GM12878 (cell line): ENCODE measurements around the gene ACADVL. TPM values are rescaled to one million over a fixed set of nuclear protein-coding genes. Genes with fewer than 3 reads are reported as not detected.
A peak's percentile ranks its signal among the peaks of the same experiment; 100 is the strongest.

Experiments used
- ATAC-seq: fragments of 200-7000 bp; cut with Tn5 transposase; 3 replicates; pipeline ENCODE4 v1.9.1; 2020; ENCODE audit warnings: mild to moderate bottlenecking, moderate library complexity
- BruUV-seq: library from RNA; stranded (reverse); fragments of 400-500 nt; replicated peaks from 2 replicates; lab custom pipeline; 2021; lab: Mats Ljungman, UMichigan
- CTCF ChIA-PET: fragments of 300-600 bp; sonication (Branson Sonifier 250); formaldehyde crosslinking; extraction: SDS; loops from one replicate; lab custom pipeline; 2021; ENCODE audit warnings: inconsistent platforms; lab: Yijun Ruan, JAX
- POLR2A ChIA-PET: fragments of 350-600 bp; formaldehyde crosslinking; extraction: SDS; loops from one replicate; lab custom pipeline; 2021; ENCODE audit warnings: inconsistent platforms; lab: Charles Lee
- RAD21 ChIA-PET: fragments of 300-600 bp; sonication (Branson Sonifier 250); formaldehyde crosslinking; loops from one replicate; lab custom pipeline; 2023; ENCODE audit warnings: antibody characterized with exemption; ENCODE audit not compliant: unreplicated experiment; lab: Charles Lee
- SMC1A ChIA-PET: fragments of 300-600 bp; sonication (Branson Sonifier 250); formaldehyde crosslinking; loops from one replicate; lab custom pipeline; 2023; ENCODE audit not compliant: unreplicated experiment, uncharacterized antibody; lab: Charles Lee
- DNase-seq: peaks from one replicate; pipeline ENCODE4 v3.0.0-alpha.2; 2011; ENCODE audit warnings: low read depth, low spot score
- FAIRE-seq: peaks from 3 replicates; lab custom pipeline; 2011; peaks lifted over from hg19 to GRCh38; lab: Jason Lieb, UNC
- H2AFZ ChIP-seq: 2 replicates; pipeline ENCODE4 v1.6.0; 2011; ENCODE audit warnings: low read depth, low read length, control low read depth; ENCODE audit not compliant: control insufficient read depth
- H3K27ac ChIP-seq: 2 replicates; pipeline ENCODE4 v1.5.1; 2011; ENCODE audit warnings: control low read depth; ENCODE audit not compliant: control insufficient read depth, insufficient read depth
- H3K27me3 ChIP-seq, 2 experiments: replicated peaks in 1 of 2; 2 replicates each; pipeline versions ENCODE4 v1.6.0 to v1.6.1; 2011; ENCODE audit warnings: low read length in 1 of 2; ENCODE audit not compliant: control insufficient read depth in 2 of 2, insufficient read depth in 2 of 2
- H3K36me3 ChIP-seq, 2 experiments: 2 replicates each; pipeline ENCODE4 v1.5.1; 2011; ENCODE audit warnings: low read length in 1 of 2; ENCODE audit not compliant: control insufficient read depth in 2 of 2, insufficient read depth in 2 of 2
- H3K4me1 ChIP-seq: 2 replicates; pipeline ENCODE4 v1.6.1; 2011; ENCODE audit warnings: mild to moderate bottlenecking, low read length, moderate library complexity, mixed read lengths; ENCODE audit not compliant: control insufficient read depth, insufficient read depth
- H3K4me2 ChIP-seq: 2 replicates; pipeline ENCODE4 v1.6.0; 2011; ENCODE audit warnings: control low read depth; ENCODE audit not compliant: control insufficient read depth, insufficient read depth
- H3K4me3 ChIP-seq: fragments of 200-600 bp; sonication (generic); 2 replicates; pipeline ENCODE4 v1.5.1; 2016
- H3K79me2 ChIP-seq: 2 replicates; pipeline ENCODE4 v1.6.0; 2011; ENCODE audit warnings: low read length; ENCODE audit not compliant: control insufficient read depth, insufficient read depth
- H3K9ac ChIP-seq: 2 replicates; pipeline ENCODE4 v1.8.0; 2011; ENCODE audit warnings: low read length, control low read depth, mixed read lengths; ENCODE audit not compliant: control insufficient read depth, insufficient read depth
- H3K9me3 ChIP-seq: replicated peaks from 3 replicates; pipeline ENCODE4 v1.5.1; 2011; ENCODE audit warnings: mild to moderate bottlenecking, low read length; ENCODE audit not compliant: control insufficient read depth, insufficient read depth
- H4K20me1 ChIP-seq: 2 replicates; pipeline ENCODE4 v1.6.0; 2011; ENCODE audit not compliant: control insufficient read depth, insufficient read depth
- ATF7 ChIP-seq: fragments of 450-650 bp; IDR thresholded peaks from 2 replicates; pipeline ENCODE4 v1.6.1; 2016; ENCODE audit warnings: low read depth, mild to moderate bottlenecking
- BMI1 ChIP-seq: fragments of 450-650 bp; IDR thresholded peaks from 2 replicates; pipeline ENCODE4 v1.6.1; 2016; ENCODE audit warnings: mild to moderate bottlenecking, moderate library complexity, borderline replicate concordance
- CHD2 ChIP-seq: IDR thresholded peaks from 2 replicates; pipeline ENCODE4 v1.6.1; 2011; ENCODE audit warnings: low read depth, low read length, improper control_type of control experiment, borderline replicate concordance
- CREM ChIP-seq: IDR thresholded peaks from 2 replicates; pipeline ENCODE4 v1.6.1; 2014; ENCODE audit warnings: antibody characterized with exemption, low read depth
- DPF2 ChIP-seq: fragments of 450-650 bp; IDR thresholded peaks from 2 replicates; pipeline ENCODE4 v1.6.1; 2017; ENCODE audit warnings: mild to moderate bottlenecking
- ESRRA ChIP-seq: IDR thresholded peaks from 2 replicates; pipeline ENCODE4 v1.6.1; 2012; ENCODE audit warnings: mild to moderate bottlenecking, low read length, improper control_type of control experiment
- HCFC1 ChIP-seq: fragments of 150-350 bp; IDR thresholded peaks from 2 replicates; pipeline ENCODE4 v1.6.1; 2014; ENCODE audit warnings: low read length
- HSF1 ChIP-seq: fragments of 150-350 bp; IDR thresholded peaks from 2 replicates; pipeline ENCODE4 v1.6.1; 2014; ENCODE audit warnings: mild to moderate bottlenecking, low read depth, low read length
- MLLT1 ChIP-seq: fragments of 450-650 bp; IDR thresholded peaks from 2 replicates; pipeline ENCODE4 v1.6.1; 2016; ENCODE audit warnings: mild to moderate bottlenecking
- POLR2A ChIP-seq: IDR thresholded peaks from 2 replicates; pipeline ENCODE4 v1.6.1; 2011; ENCODE audit warnings: low read depth, mild to moderate bottlenecking, low read length
- POLR2AphosphoS2 ChIP-seq: IDR thresholded peaks from 2 replicates; pipeline ENCODE4 v1.6.1; 2011; ENCODE audit warnings: low read depth, mild to moderate bottlenecking, low read length, improper control_type of control experiment, moderate library complexity
- RAD21 ChIP-seq: IDR thresholded peaks from 2 replicates; pipeline ENCODE4 v1.6.1; 2011; ENCODE audit warnings: mild to moderate bottlenecking, low read depth, low read length, moderate library complexity; ENCODE audit not compliant: insufficient read depth
- RUNX3 ChIP-seq: IDR thresholded peaks from 2 replicates; pipeline ENCODE4 v1.6.1; 2012; ENCODE audit warnings: low read length, inconsistent platforms
- SMARCA5 ChIP-seq: fragments of 450-650 bp; IDR thresholded peaks from 2 replicates; pipeline ENCODE4 v1.6.1; 2017; ENCODE audit warnings: mild to moderate bottlenecking
- SMC3 ChIP-seq: IDR thresholded peaks from 2 replicates; pipeline ENCODE4 v1.6.1; 2011; ENCODE audit warnings: low read length, improper control_type of control experiment, borderline replicate concordance
- YBX1 ChIP-seq: fragments of 450-650 bp; IDR thresholded peaks from 2 replicates; pipeline ENCODE4 v1.6.1; 2016; ENCODE audit warnings: antibody characterized with exemption
- ZNF207 ChIP-seq: fragments of 450-650 bp; IDR thresholded peaks from 2 replicates; pipeline ENCODE4 v1.6.1; 2014; ENCODE audit warnings: antibody characterized with exemption, mild to moderate bottlenecking, borderline replicate concordance
- WGBS: methylation state at CpG from one replicate; pipeline ENCODE4 v1.1.6; 2016; ENCODE audit warnings: low lambda C conversion rate; ENCODE audit not compliant: insufficient replicate concordance, insufficient coverage; ENCODE audit errors: missing lambda C conversion rate; 5-methylcytosine and 5-hydroxymethylcytosine counted together
- in situ Hi-C: fragments of 300-500 bp; cut with MboI; formaldehyde crosslinking; loops from 9 replicates; pipeline ENCODE4 v1.14.3; 2018; ENCODE audit warnings: mixed read lengths
- intact Hi-C: fragments of 100-400 bp; cut with micrococcal nuclease; formaldehyde crosslinking; loops from one replicate; pipeline ENCODE4 v1.14.2; 2022; ENCODE audit not compliant: unreplicated experiment
- polyA plus RNA-seq, 11 experiments: library from polyadenylated mRNA; depleted of rRNA in 4 of 11; unstranded in 6 of 11; stranded (reverse) in 5 of 11; fragments of >200 nt; fragmentation: Nextera tagmentation in 4 of 11; fragmentation: Illumina TruSeq in 1 of 11; extraction: Ambion mirVana in 4 of 11; extraction: Trizol in 1 of 11; gene quantifications; 1 replicate in 1 of 11; 2 replicates in 10 of 11; pipeline versions ENCODE4 v1.2.1 to v1.2.3, GENCODE V29; 2011 to 2016; ENCODE audit warnings: inconsistent platforms in 2 of 11, missing spikeins in 2 of 11, low read depth in 1 of 11
- total RNA-seq, 4 experiments: library from RNA; depleted of rRNA in 3 of 4; stranded (reverse); fragments of >200 nt in 3 of 4; fragmentation: Illumina TruSeq in 1 of 4; extraction: Trizol in 1 of 4; gene quantifications; 2 replicates each; pipeline versions ENCODE4 v1.2.1 to v1.2.3, GENCODE V29; 2013 to 2021
- TF ChIP-seq, protein P1 (sequence below): IDR thresholded peaks from 2 replicates; pipeline ENCODE4 v1.6.1; 2012; ENCODE audit warnings: low read depth, low read length, improper control_type of control experiment
- TF ChIP-seq, protein P2 (sequence below): IDR thresholded peaks from 2 replicates; pipeline ENCODE4 v1.6.1; 2011; ENCODE audit warnings: borderline replicate concordance, low read depth, mild to moderate bottlenecking, moderate library complexity, low read length; ENCODE audit not compliant: insufficient read depth, poor library complexity, severe bottlenecking

ACADVL gene
- total and polyA plus RNA-seq, 10 of the 15 experiments (the other 5 are each of a cell fraction or from before 2014, with no cell fraction given) = 25.4 to 232 (median 180) TPM

DNA sequence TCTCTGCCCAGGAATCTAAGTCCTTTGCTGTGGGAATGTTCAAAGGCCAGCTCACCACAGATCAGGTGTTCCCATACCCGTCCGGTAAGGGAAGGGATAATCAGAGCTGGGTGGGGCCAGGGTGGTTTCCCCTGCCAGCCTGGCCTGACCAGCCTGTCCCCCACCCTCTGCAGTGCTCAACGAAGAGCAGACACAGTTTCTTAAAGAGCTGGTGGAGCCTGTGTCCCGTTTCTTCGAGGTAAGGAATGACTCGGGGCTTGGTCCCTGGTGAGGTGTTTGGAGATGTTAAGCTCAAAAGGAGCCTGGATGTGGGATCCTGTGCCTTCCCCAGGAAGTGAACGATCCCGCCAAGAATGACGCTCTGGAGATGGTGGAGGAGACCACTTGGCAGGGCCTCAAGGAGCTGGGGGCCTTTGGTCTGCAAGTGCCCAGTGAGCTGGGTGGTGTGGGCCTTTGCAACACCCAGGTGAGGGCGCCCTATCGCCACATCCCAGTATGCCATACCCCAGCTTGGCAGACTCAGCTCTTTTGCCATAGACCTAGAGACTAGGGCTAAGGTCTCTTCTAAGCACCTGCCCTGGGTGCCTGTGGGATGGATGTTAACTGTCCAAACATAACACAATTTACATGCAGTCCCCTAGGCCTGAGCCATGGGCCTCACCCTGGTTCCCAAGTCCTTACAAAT lies 997 bp downstream of the ACADVL start:
- Histone ChIP-seq H3K27ac (peak overlapping the region; percentile 92), H3K36me3 (peaks cover 11 to 12% of the 10 kb centered on the region in 2 experiments), H4K20me1 (no peaks in the 10 kb centered on the region), H3K9me3 (no peaks in the 10 kb centered on the region), H3K4me2 (peak overlapping the region; percentile 97), H3K27me3 (no peaks in the 10 kb centered on the region), H3K4me1 (peaks cover 12% of the 10 kb centered on the region), H3K79me2 (peaks cover 14% of the 10 kb centered on the region), H2AFZ (no peak overlapping the region), H3K4me3 (peak overlapping the region; percentile 81), H3K9ac (peak overlapping the region; percentile 86)
- ChIA-PET CTCF (interaction anchor here (0.6 to 5.1 kb wide), 21 partner anchors 12 to 175 kb away, joined by 3 to 70 read pairs (median 5); partner anchors contain the start of genes ACAP1, DVL2, GABARAP and PHF23), SMC1A (interaction anchor here (0.6 to 4.8 kb wide), 12 partner anchors 14 to 175 kb away, joined by 3 to 34 read pairs (median 5); partner anchors contain the start of genes DVL2, GABARAP and PHF23), POLR2A (interaction anchor here (0.5 to 5.9 kb wide), 15 partner anchors 10 to 1734 kb away, joined by 3 to 60 read pairs (median 4); partner anchors contain the start of genes CTDNEP1, DVL2, ELP5 and GABARAP), RAD21 (interaction anchor here (0.5 to 3.2 kb wide), 17 partner anchors 14 to 364 kb away, joined by 3 to 51 read pairs (median 4); partner anchors contain the start of genes CTDNEP1, DVL2, ELP5 and GABARAP)
- peak; percentile 80 for ATAC-seq
- intact Hi-C loops = no loop called here
- WGBS = 37% methylated on average over 11 of the region's 11 CpGs
- no peak for DNase-seq
- BruUV-seq = no TSS peak
- peak; percentile 54 for FAIRE-seq
- in situ Hi-C loops = no loop called here
- TF ChIP-seq RAD21 (peak; percentile 45), ZNF207 (no peak), YBX1 (no peak), POLR2A (0 out of 2 replicates have a peak, but pooled peaks have one; percentile 41), HCFC1 (0 out of 2 replicates have a peak, but pooled peaks have one; percentile 28), RUNX3 (0 out of 2 replicates have a peak, but pooled peaks have one; percentile 5), ESRRA (no peak), HSF1 (no peak), BMI1 (no peak), SMC3 (peak; percentile 53; the same call in 1 of the 2 replicates), ATF7 (no peak), SMARCA5 (peak; percentile 79), POLR2AphosphoS2 (no peak), DPF2 (no peak), MLLT1 (no peak), CREM (no peak), CHD2 (no peak)
- TF ChIP-seq, protein P1, sequence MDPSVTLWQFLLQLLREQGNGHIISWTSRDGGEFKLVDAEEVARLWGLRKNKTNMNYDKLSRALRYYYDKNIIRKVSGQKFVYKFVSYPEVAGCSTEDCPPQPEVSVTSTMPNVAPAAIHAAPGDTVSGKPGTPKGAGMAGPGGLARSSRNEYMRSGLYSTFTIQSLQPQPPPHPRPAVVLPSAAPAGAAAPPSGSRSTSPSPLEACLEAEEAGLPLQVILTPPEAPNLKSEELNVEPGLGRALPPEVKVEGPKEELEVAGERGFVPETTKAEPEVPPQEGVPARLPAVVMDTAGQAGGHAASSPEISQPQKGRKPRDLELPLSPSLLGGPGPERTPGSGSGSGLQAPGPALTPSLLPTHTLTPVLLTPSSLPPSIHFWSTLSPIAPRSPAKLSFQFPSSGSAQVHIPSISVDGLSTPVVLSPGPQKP = no peak
- TF ChIP-seq, protein P2, sequence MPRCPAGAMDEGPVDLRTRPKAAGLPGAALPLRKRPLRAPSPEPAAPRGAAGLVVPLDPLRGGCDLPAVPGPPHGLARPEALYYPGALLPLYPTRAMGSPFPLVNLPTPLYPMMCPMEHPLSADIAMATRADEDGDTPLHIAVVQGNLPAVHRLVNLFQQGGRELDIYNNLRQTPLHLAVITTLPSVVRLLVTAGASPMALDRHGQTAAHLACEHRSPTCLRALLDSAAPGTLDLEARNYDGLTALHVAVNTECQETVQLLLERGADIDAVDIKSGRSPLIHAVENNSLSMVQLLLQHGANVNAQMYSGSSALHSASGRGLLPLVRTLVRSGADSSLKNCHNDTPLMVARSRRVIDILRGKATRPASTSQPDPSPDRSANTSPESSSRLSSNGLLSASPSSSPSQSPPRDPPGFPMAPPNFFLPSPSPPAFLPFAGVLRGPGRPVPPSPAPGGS = peak; percentile 11
